GM21528 (cell line): ENCODE results near the gene BRICD5.

Experiments used
- ATAC-seq: cut with Tn5 transposase; IDR thresholded peaks from one replicate; pipeline ENCODE4 v1.9.1; 2021; ENCODE audit warnings: mild to moderate bottlenecking, moderate library complexity; ENCODE audit not compliant: unreplicated experiment, low FRiP score

BRICD5 gene

DNA sequence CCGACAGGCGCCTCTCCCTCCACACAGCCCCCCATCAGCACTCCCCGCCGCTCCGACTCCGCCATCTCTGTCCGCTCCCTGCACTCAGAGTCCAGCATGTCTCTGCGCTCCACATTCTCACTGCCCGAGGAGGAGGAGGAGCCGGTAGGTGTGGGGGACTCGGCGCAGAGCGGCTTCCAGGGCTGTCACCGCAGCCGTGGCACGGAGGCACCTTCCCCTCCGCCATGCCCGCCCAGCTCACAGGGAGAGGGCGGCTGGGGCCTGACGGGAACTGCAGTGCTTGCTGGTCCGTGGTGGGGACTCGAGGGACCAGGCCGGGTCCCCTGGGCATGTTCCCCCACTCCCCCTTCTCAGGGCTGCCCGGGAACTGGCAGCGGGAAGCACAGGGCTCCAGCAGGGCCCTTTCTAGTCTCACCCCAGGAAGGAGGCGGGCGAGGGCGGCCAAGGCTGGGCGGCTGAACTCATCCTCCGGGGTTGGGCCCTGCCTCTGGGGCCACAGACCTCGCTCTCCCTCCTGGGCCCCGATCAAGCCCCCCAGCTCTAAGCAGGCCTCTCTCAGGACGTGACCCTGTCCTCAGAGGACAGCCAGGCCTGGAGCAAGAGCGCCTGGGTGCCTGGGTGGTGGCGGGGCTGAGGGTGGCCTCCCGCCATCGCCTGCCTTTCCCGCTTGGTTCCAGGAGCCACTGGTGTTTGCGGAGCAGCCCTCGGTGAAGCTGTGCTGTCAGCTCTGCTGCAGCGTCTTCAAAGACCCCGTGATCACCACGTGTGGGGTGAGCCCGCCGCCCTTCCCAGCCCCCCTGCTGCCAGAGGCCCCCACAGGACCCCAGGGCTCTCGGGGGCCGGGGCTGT lies 39.9 kb downstream of the BRICD5 start:
- ATAC-seq, result no peak

DNA sequence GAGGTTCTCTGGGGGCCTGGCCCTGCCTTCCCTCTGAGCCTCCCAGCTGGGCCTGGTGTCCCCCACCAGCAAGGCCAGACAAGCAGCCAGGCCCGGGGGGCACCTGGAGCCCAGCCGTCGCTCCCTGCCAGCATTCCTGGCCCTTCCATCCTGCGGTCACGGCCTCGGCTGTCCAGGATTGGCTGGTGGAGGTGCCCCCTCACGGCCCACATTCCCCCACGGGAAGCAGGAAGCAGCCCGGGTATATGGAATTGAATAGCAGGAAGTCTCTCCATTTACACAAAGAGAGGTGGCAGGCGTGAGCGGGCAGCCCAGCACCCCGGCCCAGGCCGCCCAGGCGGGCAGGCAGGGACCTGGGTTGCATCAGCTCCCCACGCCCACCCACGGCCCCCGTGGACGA lies 40.6 kb downstream of the BRICD5 start:
- no peak for ATAC-seq

DNA sequence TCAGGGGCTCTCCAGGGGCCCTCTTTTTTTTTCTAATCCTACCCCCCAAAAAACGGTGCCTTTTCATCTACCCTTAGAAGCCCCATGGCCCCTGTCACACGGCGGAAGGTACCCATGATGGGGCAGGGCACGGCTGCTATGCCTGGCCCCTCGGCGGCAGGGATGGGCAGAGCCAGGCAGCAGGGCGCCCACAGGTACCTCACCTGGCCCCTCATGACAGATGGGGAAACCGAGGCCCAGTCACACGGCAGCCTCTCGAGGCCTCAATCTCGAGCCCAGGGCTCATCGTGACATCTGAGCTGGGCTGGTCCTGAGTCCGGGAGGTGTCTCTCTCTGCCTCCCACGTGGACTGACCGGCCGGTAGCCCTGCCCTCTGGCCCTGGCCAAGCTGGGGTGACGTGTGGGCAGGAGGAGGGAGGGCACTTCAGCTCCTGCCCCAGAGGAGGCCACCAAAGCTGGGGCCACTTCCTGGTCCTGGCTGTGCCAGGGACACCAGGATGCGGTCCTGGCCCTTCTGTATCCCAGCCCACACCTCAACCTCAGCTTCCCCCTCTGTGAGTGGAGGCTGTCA lies 43.5 kb downstream of the BRICD5 start:
- ATAC-seq, result no peak

- no peak for ATAC-seq
Observed at GRCh38 chr16:2166263-2167067, 44.2 kb downstream of the BRICD5 start.

DNA sequence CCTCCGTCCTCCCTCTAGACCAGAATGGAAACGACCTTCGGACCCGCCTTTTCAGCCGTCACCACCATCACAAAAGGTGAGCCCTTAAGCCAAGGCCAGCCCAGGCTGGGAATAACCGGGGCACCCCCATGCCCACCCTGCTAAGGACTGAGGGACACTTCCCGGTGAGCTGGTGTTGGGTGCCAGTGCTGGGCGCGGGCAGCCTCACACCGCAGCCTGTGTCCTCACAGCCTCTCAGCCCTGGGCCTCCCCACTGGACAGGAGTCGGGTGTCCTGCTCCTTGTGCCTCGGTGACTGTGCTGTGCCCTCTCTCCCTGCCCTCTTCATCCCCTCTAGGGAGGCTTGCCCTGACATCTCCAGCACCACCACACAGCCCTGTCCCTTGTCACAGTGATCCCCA lies 44.8 kb downstream of the BRICD5 start:
- no peak for ATAC-seq

- no peak for ATAC-seq
Observed at GRCh38 chr16:2163211-2163881, 47.3 kb downstream of the BRICD5 start.

- ATAC-seq, result no peak
Observed at GRCh38 chr16:2162676-2163118, 48.0 kb downstream of the BRICD5 start.

GRCh38 chr16:2161911-2162310 lies 48.8 kb downstream of the BRICD5 start:
- ATAC-seq, result no peak

DNA sequence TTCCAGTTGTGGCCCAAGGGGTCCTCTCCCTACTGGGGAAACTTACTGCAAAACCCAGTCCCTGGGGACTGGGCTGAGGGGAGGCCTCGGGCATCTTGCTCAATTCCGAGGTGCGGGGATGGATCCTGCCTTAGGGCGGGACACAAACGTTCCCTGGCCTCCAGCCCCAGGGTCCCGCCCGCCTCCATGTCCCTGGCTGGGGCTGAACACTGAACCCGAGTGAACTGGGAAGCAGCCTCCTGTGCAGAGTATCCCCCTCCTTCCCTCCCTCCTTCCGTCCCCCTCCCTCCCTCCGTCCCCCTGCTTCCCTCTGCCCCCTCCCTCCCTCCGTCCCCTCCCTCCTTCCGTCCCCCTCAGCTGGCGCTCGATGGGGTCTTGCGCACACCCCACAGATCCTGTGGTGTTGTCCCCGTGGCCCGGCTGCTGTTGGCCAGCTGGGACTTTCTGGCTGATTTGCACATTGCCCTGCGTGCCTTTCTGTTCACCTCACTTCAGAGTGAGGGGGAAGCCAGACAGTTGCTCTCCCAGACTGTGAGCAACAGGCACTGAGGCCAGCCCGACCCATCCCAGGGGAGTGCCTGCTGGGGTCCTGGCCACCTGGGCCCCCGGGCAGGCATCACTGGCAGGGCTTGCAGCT lies 49.6 kb downstream of the BRICD5 start:
- no peak for ATAC-seq
